HEK293T (cell line): ENCODE measurements around the gene RCOR3.

Experiments
- CTCF ChIA-PET: fragments of 350-600 bp; formaldehyde crosslinking; extraction: SDS; loops from one replicate; lab custom pipeline; 2021; ENCODE audit warnings: antibody characterized with exemption, inconsistent platforms; lab: Yijun Ruan, JAX
- POLR2A ChIA-PET: fragments of 350-600 bp; formaldehyde crosslinking; extraction: SDS; loops from one replicate; lab custom pipeline; 2020; ENCODE audit warnings: antibody characterized with exemption, inconsistent platforms; lab: Yijun Ruan, JAX
- DNase-seq: peaks from one replicate; pipeline ENCODE4 v3.0.0; 2012; ENCODE audit warnings: mixed read lengths; ENCODE audit errors: extremely low spot score
- ARNT ChIP-seq: fragments of 450-650 bp; IDR thresholded peaks from 2 replicates; pipeline ENCODE4 v1.6.1; 2017; ENCODE audit warnings: mild to moderate bottlenecking
- BHLHE40 ChIP-seq: fragments of 450-650 bp; IDR thresholded peaks from 2 replicates; pipeline ENCODE4 v1.6.1; 2016; ENCODE audit warnings: mild to moderate bottlenecking, moderate library complexity, borderline replicate concordance
- CTBP1 ChIP-seq: fragments of 450-650 bp; IDR thresholded peaks from 2 replicates; pipeline ENCODE4 v1.6.1; 2016; ENCODE audit warnings: borderline replicate concordance
- FOXA1 ChIP-seq: fragments of 450-650 bp; IDR thresholded peaks from 2 replicates; pipeline ENCODE4 v1.6.1; 2016; ENCODE audit warnings: mild to moderate bottlenecking
- FOXK2 ChIP-seq: fragments of 450-650 bp; IDR thresholded peaks from 2 replicates; pipeline ENCODE4 v1.6.1; 2016; ENCODE audit warnings: mild to moderate bottlenecking
- FOXM1 ChIP-seq: fragments of 450-650 bp; IDR thresholded peaks from 2 replicates; pipeline ENCODE4 v1.6.1; 2017; ENCODE audit warnings: mild to moderate bottlenecking, borderline replicate concordance
- HDGF ChIP-seq: fragments of 450-650 bp; IDR thresholded peaks from 2 replicates; pipeline ENCODE4 v1.6.1; 2017; ENCODE audit warnings: antibody characterized with exemption, borderline replicate concordance
- L3MBTL2 ChIP-seq: fragments of 450-650 bp; conservative IDR thresholded peaks from 2 replicates; pipeline ENCODE4 v1.6.1; 2016; ENCODE audit warnings: mild to moderate bottlenecking
- LEF1 ChIP-seq: fragments of 450-650 bp; IDR thresholded peaks from 2 replicates; pipeline ENCODE4 v1.6.1; 2017; ENCODE audit warnings: mild to moderate bottlenecking, borderline replicate concordance
- NFRKB ChIP-seq: fragments of 450-650 bp; IDR thresholded peaks from 2 replicates; pipeline ENCODE4 v1.6.1; 2016; ENCODE audit warnings: mild to moderate bottlenecking, moderate library complexity
- PKNOX1 ChIP-seq: fragments of 450-650 bp; IDR thresholded peaks from 2 replicates; pipeline ENCODE4 v1.6.1; 2016
- SP1 ChIP-seq: fragments of 450-650 bp; IDR thresholded peaks from 2 replicates; pipeline ENCODE4 v1.6.1; 2017
- SUZ12 ChIP-seq: fragments of 450-650 bp; IDR thresholded peaks from 2 replicates; pipeline ENCODE4 v1.6.1; 2016; ENCODE audit warnings: mild to moderate bottlenecking
- TARDBP ChIP-seq: fragments of 450-650 bp; IDR thresholded peaks from 2 replicates; pipeline ENCODE4 v1.6.1; 2016
- ZNF384 ChIP-seq: fragments of 450-650 bp; IDR thresholded peaks from 2 replicates; pipeline ENCODE4 v1.6.1; 2016

RCOR3 gene

DNA sequence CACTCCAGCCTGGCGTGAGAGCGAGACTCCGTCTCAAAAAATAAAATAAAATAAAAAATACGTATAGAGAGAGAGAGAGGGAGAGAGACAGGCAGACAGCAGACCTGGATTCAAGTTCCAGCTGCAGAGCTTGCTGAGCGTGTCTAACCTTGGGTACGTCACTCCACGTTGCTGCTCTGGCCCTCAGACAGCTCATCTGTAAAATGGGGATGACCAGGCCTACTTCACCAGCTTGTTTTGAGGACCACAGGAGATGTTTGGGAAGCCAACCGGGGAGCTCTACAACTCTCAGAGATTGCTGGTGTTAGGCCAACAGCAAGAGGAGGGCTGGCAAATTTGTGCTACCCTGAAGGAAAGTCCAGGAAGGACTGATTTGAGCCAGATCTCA, 67.0 kb downstream of the RCOR3 start:
- ChIA-PET CTCF (interaction anchor here (1.4 to 1.5 kb wide), 2 partner anchors 21 to 150 kb away, joined by 4 read pairs; no protein-coding TSS in a partner anchor), POLR2A (interaction anchor here (0.9 to 1.3 kb wide), 3 partner anchors 10 to 56 kb away, joined by 3 to 4 read pairs (median 3); no protein-coding TSS in a partner anchor)
- TF ChIP-seq SUZ12: no peak
- no peak; the same call in 1 of the 2 replicates for TF ChIP-seq L3MBTL2
- no peak for TF ChIP-seq LEF1
- TF ChIP-seq BHLHE40: no peak
- no peak for TF ChIP-seq FOXA1
- no peak for TF ChIP-seq NFRKB
- no peak for TF ChIP-seq HDGF
- TF ChIP-seq CTBP1: no peak
- no peak for TF ChIP-seq ZNF384
- TF ChIP-seq PKNOX1: no peak
- no peak for TF ChIP-seq FOXK2
- TF ChIP-seq ARNT: no peak
- no peak for TF ChIP-seq TARDBP
- no peak for DNase-seq

DNA sequence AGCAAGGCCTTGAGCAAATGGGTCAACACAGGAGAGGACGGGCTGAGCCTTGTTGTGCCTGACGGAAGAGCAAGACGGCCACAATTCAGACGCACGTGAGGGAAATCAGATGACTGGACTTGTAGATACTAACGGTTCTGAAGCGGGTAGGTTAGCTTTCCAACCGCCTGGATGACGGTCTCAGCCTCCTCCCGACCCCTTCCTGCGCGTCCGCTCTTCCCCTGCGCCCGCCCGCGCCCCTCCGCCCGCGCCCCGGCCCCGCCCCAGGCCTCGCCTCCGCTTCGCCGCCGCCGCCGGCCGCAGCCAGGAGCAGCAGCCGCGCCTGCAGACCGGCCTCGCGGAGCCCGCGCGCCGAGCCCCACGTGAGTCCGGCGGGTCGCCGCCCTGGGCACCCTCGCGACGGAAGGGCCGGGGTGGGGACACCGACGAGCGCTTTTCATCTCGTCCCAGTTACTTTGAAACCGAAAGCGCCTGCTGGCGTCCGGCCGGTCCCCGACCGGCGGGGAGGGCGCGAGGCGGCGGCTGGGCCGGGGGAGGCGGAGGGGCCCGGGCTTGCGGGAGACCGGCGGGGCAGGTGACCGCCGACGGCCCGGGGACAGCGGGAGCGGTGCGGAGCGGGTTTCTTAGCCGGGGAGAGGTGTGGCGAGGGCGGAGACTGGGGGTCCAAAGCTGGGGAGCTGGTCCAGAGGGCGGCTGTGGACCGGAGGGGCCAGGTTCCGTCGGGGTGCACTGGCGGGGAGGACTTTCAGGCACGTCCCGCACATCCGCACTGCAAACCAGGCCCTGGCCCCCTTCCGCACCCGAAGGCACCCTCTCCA, 67.6 kb downstream of the RCOR3 start, which contains the start of gene TRAF5:
Gene TRAF5, plus strand, starts transcription at position 306 of the 818 bp plus-strand sequence. CDS start 26,407 bp downstream, outside the sequence.
- ChIA-PET CTCF (interaction anchor here (1.4 to 1.5 kb wide), 2 partner anchors 20 to 150 kb away, joined by 4 read pairs; no protein-coding TSS in a partner anchor), POLR2A (interaction anchor here (0.9 to 1.3 kb wide), 3 partner anchors 9 to 56 kb away, joined by 3 to 4 read pairs (median 3); no protein-coding TSS in a partner anchor)
- TF ChIP-seq FOXM1: no peak
- TF ChIP-seq CTBP1: no peak
- no peak for TF ChIP-seq FOXK2
- peak; percentile 36 for TF ChIP-seq L3MBTL2
- TF ChIP-seq ZNF384: no peak
- TF ChIP-seq HDGF: no peak
- peak; percentile 48; the same call in 1 of the 2 replicates for TF ChIP-seq LEF1
- peak; percentile 73 for DNase-seq

GRCh38 chr1:211327346-211327921, 68.3 kb downstream of the RCOR3 start:
- CTCF ChIA-PET: no interaction called here
- POLR2A ChIA-PET: no interaction called here
- TF ChIP-seq ZNF384 (no peak), BHLHE40 (no peak), CTBP1 (no peak), HDGF (no peak), SP1 (no peak), TARDBP (no peak), SUZ12 (no peak)
- no peak for DNase-seq

DNA sequence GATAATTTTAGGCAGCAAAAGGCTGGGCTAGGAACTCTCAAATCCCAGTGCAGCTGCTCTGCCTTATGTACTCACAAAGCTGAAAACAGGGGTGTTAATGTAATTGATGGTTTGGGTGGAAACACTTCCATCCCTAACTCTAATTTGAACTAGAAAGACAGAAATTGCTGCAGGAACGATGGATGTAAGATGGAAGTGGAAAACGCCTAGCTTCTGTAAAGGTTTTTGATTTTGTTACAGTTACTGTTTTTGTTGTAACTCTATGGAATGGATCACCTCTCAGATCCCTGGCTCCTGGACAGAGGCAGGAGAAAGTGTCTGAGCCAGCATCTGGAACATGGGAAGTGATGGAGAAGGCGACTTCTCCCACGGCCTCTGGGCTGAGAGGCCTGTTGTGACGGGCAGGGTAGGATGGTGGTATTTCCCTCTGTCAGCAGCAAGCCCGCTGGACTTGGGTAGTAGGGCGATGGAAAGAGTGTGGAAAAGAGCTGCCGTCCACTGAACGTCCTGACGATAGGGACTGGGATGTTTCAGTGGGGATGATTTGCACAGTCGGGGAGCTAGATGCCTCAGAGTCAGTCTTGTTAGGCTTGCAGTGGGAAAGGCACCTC, 69.0 kb downstream of the RCOR3 start:
- no peak for TF ChIP-seq SP1
- no peak for TF ChIP-seq BHLHE40
- no peak for TF ChIP-seq L3MBTL2
- DNase-seq: no peak
- CTCF ChIA-PET: interaction anchor here (0.6 kb wide), 1 partner anchor 422 kb away, joined by 3 read pairs; no protein-coding TSS in a partner anchor
- POLR2A ChIA-PET: no interaction called here

- TF ChIP-seq NFRKB (no peak), FOXM1 (no peak), CTBP1 (no peak), FOXK2 (no peak), HDGF (no peak), LEF1 (no peak), PKNOX1 (no peak), FOXA1 (no peak), TARDBP (no peak), ARNT (no peak)
- ChIA-PET POLR2A (no interaction called here), CTCF (interaction anchor here (0.6 kb wide), 2 partner anchors 407 to 421 kb away, joined by 3 read pairs; no protein-coding TSS in a partner anchor)
- no peak for DNase-seq
Observed at GRCh38 chr1:211328866-211329475, 69.8 kb downstream of the RCOR3 start.

GRCh38 chr1:211329764-211330201, 70.6 kb downstream of the RCOR3 start:
- POLR2A ChIA-PET: interaction anchor here (1.2 kb wide), 1 partner anchor 53 kb away, joined by 3 read pairs; no protein-coding TSS in a partner anchor

More at GRCh38 chr1:211329764-211330201, 70.6 kb downstream of the RCOR3 start:
- no peak for DNase-seq
- CTCF ChIA-PET: interaction anchor here (0.6 kb wide), 1 partner anchor 406 kb away, joined by 3 read pairs; no protein-coding TSS in a partner anchor
- no peak for TF ChIP-seq SP1
- TF ChIP-seq TARDBP: no peak
- TF ChIP-seq L3MBTL2: no peak
- TF ChIP-seq LEF1: no peak
- no peak for TF ChIP-seq PKNOX1
- no peak for TF ChIP-seq ARNT
- TF ChIP-seq NFRKB: no peak
- TF ChIP-seq BHLHE40: no peak
